ENCODE measurements around the gene SIRPD. TPM values are rescaled to one million over a fixed set of nuclear protein-coding genes. Genes with fewer than 3 reads are reported as not detected.

SIRPD gene
- total RNA-seq, 1 donor from 2014 or later = not detected

- Histone ChIP-seq H3K27me3 (no peaks in the 10 kb centered on the region), H3K27ac (no peak overlapping the region), H3K4me3 (no peak overlapping the region), H3K36me3 (no peaks in the 10 kb centered on the region), H3K9me3 (no peaks in the 10 kb centered on the region), H3K4me1 (no peaks in the 10 kb centered on the region)
- no peak for DNase-seq (ENCODE audit: low spot score in 2 of 2)
- no peak for TF ChIP-seq CTCF (IDR thresholded peaks at IDR 0.05)
- intact Hi-C loops (cut with DNase I) = no loop called here
These were observed 48.3 kb downstream of the SIRPD start for GRCh38 chr20:1509237-1509636.

GRCh38 chr20:1508574-1508973, 48.9 kb downstream of the SIRPD start:
- no peaks in the 10 kb centered on the region for H3K27me3 ChIP-seq
- H3K36me3 ChIP-seq = no peaks in the 10 kb centered on the region
- H3K4me3 ChIP-seq = no peak overlapping the region
- intact Hi-C loops (cut with DNase I) = no loop called here
- no peak overlapping the region for H3K27ac ChIP-seq
- no peaks in the 10 kb centered on the region for H3K9me3 ChIP-seq
- no peak for TF ChIP-seq CTCF (IDR thresholded peaks at IDR 0.05)
- no peaks in the 10 kb centered on the region for H3K4me1 ChIP-seq
- DNase-seq (ENCODE audit: low spot score in 2 of 2) = no peak

- no peak for TF ChIP-seq CTCF (IDR thresholded peaks at IDR 0.05)
- no peaks in the 10 kb centered on the region for H3K36me3 ChIP-seq
- intact Hi-C loops (cut with DNase I) = no loop called here
- H3K4me3 ChIP-seq = no peak overlapping the region
- no peaks in the 10 kb centered on the region for H3K4me1 ChIP-seq
- DNase-seq (ENCODE audit: low spot score in 2 of 2) = no peak
- no peak overlapping the region for H3K27ac ChIP-seq
- peaks cover 0 to 8% of the 10 kb centered on the region in 2 donors for H3K9me3 ChIP-seq
- H3K27me3 ChIP-seq = no peaks in the 10 kb centered on the region
These were observed 50.2 kb downstream of the SIRPD start for GRCh38 chr20:1507276-1507675.

GRCh38 chr20:1505871-1506270, 51.6 kb downstream of the SIRPD start:
- no peaks in the 10 kb centered on the region for H3K27me3 ChIP-seq
- no peak for TF ChIP-seq CTCF (IDR thresholded peaks at IDR 0.05)
- intact Hi-C loops (cut with DNase I) = no loop called here

GRCh38 chr20:1505361-1505760, 52.1 kb downstream of the SIRPD start:
- Histone ChIP-seq H3K27ac (no peak overlapping the region), H3K4me1 (no peaks in the 10 kb centered on the region), H3K27me3 (no peaks in the 10 kb centered on the region), H3K36me3 (no peaks in the 10 kb centered on the region), H3K4me3 (no peak overlapping the region), H3K9me3 (peaks cover 0 to 11% of the 10 kb centered on the region in 2 donors)
- no peak for DNase-seq (ENCODE audit: low spot score in 2 of 2)
- intact Hi-C loops (cut with DNase I) = no loop called here
- no peak for TF ChIP-seq CTCF (IDR thresholded peaks at IDR 0.05)

More at GRCh38 chr20:1505871-1506270, 51.6 kb downstream of the SIRPD start:
- Histone ChIP-seq H3K9me3 (peaks cover 0 to 11% of the 10 kb centered on the region in 2 donors), H3K4me3 (no peak overlapping the region), H3K36me3 (no peaks in the 10 kb centered on the region), H3K4me1 (no peaks in the 10 kb centered on the region), H3K27ac (no peak overlapping the region)
- no peak for DNase-seq (ENCODE audit: low spot score in 2 of 2)

Measured in ascending aorta (tissue), 2 donors.